Adrenal gland (tissue), 12 donors: ENCODE measurements around the gene MED25. TPM values are rescaled to one million over a fixed set of nuclear protein-coding genes. Genes with fewer than 3 reads are reported as not detected.

Experiments used
- DNase-seq, 7 donors: peaks; one replicate each; pipeline ENCODE4 v3.0.0-alpha.2; 2019 to 2020
- H3K27ac ChIP-seq, 5 donors: fragments of 200-600 bp; sonication (generic) in 4 of 5; 1 replicate in 3 of 5; 2 replicates in 2 of 5; pipeline versions ENCODE4 v1.5.1 to v1.8.0; 2016 to 2020; ENCODE audit warnings: mild to moderate bottlenecking in 1 of 5
- H3K27me3 ChIP-seq: fragments of 200-600 bp; 2 replicates; pipeline ENCODE4 v1.8.0; 2021
- H3K36me3 ChIP-seq, 2 donors: fragments of 200-600 bp; replicated peaks in 1 of 2; 1 replicate in 1 of 2; 2 replicates in 1 of 2; pipeline versions ENCODE4 v1.5.1 to v1.8.0; 2018 to 2022
- H3K4me1 ChIP-seq, 2 donors: fragments of 200-600 bp; replicated peaks in 1 of 2; 1 replicate in 1 of 2; 2 replicates in 1 of 2; pipeline versions ENCODE4 v1.5.1 to v1.8.0; 2018 to 2021
- H3K4me3 ChIP-seq, 4 donors: fragments of 200-600 bp; sonication (generic) in 3 of 4; one replicate each; pipeline ENCODE4 v1.5.1; 2016 to 2018
- H3K9me3 ChIP-seq, 3 donors: fragments of 200-600 bp; sonication (generic) in 1 of 3; replicated peaks in 1 of 3; 1 replicate in 2 of 3; 2 replicates in 1 of 3; pipeline versions ENCODE4 v1.5.1 to v1.8.0; 2016 to 2021
- POLR2A ChIP-seq, 2 donors: fragments of 450-650 bp; IDR thresholded peaks; one replicate each; pipeline ENCODE4 v1.6.1; 2017; ENCODE audit warnings: antibody characterized with exemption in 2 of 2, mild to moderate bottlenecking in 2 of 2, moderate library complexity in 1 of 2
- WGBS, 4 donors: extraction: QIAGEN DNeasy Blood & Tissue Kit in 2 of 4; methylation state at CpG; one replicate each; pipeline versions ENCODE4 v1.1.5 to v1.1.7; 2013 to 2017; 5-methylcytosine and 5-hydroxymethylcytosine counted together
- intact Hi-C, 2 donors: fragments of 100-400 bp; cut with DNase I; formaldehyde crosslinking; loops; one replicate each; pipeline versions ENCODE4 v1.14.1 to v1.15.0; 2022 to 2023
- polyA plus RNA-seq, 3 donors: library from polyadenylated mRNA; stranded (reverse); fragments of 200-250 nt in 2 of 3; fragments of 350-450 nt in 1 of 3; fragmentation: Illumina TruSeq in 1 of 3; extraction: RNeasy Lipid Tissue Mini Kit (QIAGEN cat#74804) in 1 of 3; gene quantifications; one replicate each; pipeline ENCODE4 v1.2.3, GENCODE V29; 2013 to 2014
- total RNA-seq, 9 donors: library from RNA; depleted of rRNA in 4 of 9; stranded (reverse); fragments of >200 nt in 4 of 9; fragments of 120-200 nt in 1 of 9; fragmentation: NEBNext Ultra II Directional in 1 of 9; extraction: Animal tissue kit (Norgen Biotek cat#: 25700) in 1 of 9; gene quantifications; one replicate each; pipeline versions ENCODE4 v1.1.0 to v1.2.4, GENCODE V29; 2013 to 2023
- TF ChIP-seq, protein P1 (sequence below), 6 experiments: fragments of 450-650 bp in 4 of 6; fragments of 200-600 bp in 2 of 6; sonication (generic) in 1 of 6; IDR thresholded peaks; 1 replicate in 5 of 6; 2 replicates in 1 of 6; pipeline versions ENCODE4 v1.5.1 to v1.8.0; 2016 to 2021; ENCODE audit warnings: antibody characterized with exemption in 6 of 6, mild to moderate bottlenecking in 2 of 6, moderate library complexity in 1 of 6
- donor health status: healthy with polysubstance abuse.
- donor health status: Bipolar disorder and iron deficiency.
- donor health status: DM: yes; HTN: yes; CAD: no.
- donor health status: DM: no; HTN: no; CAD: no.
- donor health status: DM: no; HTN: no; CAD: no.
- donor health status: DM: yes; HTN: yes; CAD: no.

Gene MED25
- total and polyA plus RNA-seq, 12 donors: 36.2 to 457 (median 107) TPM

DNA sequence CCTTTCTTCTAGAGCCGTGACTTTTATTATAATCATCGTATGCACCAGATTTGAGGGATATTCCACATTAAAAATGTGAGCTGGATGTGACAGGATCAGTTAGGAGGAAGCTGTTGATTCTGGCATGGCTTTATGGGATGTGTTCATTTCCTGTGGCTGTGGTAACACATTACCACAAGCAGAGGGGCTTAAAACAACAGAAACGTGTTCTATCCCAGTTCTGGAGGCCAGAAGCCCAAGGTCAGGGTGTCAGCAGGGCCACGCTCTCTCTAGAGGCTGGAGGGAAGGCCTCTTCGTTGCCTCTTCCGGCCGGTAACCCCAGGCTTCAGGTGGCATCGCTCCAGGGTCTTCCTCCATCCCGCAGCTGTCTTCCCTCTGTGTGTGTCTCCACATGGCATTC is 14.5 kb downstream of the MED25 start:
- 38 to 51% (median 40%) methylated on average over 9 of the region's 9 CpGs for WGBS, 4 donors
- TF ChIP-seq, protein P1, sequence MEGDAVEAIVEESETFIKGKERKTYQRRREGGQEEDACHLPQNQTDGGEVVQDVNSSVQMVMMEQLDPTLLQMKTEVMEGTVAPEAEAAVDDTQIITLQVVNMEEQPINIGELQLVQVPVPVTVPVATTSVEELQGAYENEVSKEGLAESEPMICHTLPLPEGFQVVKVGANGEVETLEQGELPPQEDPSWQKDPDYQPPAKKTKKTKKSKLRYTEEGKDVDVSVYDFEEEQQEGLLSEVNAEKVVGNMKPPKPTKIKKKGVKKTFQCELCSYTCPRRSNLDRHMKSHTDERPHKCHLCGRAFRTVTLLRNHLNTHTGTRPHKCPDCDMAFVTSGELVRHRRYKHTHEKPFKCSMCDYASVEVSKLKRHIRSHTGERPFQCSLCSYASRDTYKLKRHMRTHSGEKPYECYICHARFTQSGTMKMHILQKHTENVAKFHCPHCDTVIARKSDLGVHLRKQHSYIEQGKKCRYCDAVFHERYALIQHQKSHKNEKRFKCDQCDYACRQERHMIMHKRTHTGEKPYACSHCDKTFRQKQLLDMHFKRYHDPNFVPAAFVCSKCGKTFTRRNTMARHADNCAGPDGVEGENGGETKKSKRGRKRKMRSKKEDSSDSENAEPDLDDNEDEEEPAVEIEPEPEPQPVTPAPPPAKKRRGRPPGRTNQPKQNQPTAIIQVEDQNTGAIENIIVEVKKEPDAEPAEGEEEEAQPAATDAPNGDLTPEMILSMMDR (IDR thresholded peaks at IDR 0.05): no peak
- TF ChIP-seq POLR2A (IDR thresholded peaks at IDR 0.05): no peak
- Histone ChIP-seq H3K27me3 (no peaks in the 10 kb centered on the region), H3K4me1 (no peaks in the 10 kb centered on the region), H3K36me3 (peaks cover 0 to 95% of the 10 kb centered on the region in 2 donors), H3K4me3 (no peak overlapping the region), H3K27ac (peak overlapping the region in 2 of 5 donors; percentile 41 to 55), H3K9me3 (no peaks in the 10 kb centered on the region)
- intact Hi-C loops: no loop called here
- no peak for DNase-seq

DNA sequence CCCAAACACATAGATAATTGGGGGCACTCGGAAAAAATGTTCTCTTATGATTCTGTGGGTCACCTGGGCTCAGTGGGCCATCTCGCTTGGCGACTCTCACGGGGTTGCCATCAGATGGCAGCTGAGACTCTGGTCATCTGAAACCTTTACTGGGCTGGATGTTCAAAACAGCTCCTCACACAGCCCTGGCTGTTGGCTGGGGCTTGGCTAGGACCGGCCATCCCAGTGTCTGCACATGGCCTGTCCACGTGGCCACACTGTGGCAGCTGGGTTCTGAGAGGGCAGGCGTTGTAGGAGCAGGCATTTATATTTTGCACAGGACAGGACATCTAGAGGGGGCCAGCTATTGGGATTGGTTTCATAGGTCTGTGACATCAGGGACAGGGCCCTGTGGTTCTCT is 15.5 kb downstream of the MED25 start:
- no peaks in the 10 kb centered on the region for H3K27me3 ChIP-seq
- TF ChIP-seq POLR2A (IDR thresholded peaks at IDR 0.05): no peak
- TF ChIP-seq, protein P1 (IDR thresholded peaks at IDR 0.05): no peak
- no peak for DNase-seq
- H3K27ac ChIP-seq: no peak overlapping the region
- no peaks in the 10 kb centered on the region for H3K4me1 ChIP-seq
- WGBS, 4 donors: 85 to 100% (median 90%) methylated on average over 1 to 7 of the region's 7 CpGs
- peaks cover 0 to 99% of the 10 kb centered on the region in 2 donors for H3K36me3 ChIP-seq
- intact Hi-C loops: no loop called here
- no peaks in the 10 kb centered on the region for H3K9me3 ChIP-seq
- no peak overlapping the region for H3K4me3 ChIP-seq

DNA sequence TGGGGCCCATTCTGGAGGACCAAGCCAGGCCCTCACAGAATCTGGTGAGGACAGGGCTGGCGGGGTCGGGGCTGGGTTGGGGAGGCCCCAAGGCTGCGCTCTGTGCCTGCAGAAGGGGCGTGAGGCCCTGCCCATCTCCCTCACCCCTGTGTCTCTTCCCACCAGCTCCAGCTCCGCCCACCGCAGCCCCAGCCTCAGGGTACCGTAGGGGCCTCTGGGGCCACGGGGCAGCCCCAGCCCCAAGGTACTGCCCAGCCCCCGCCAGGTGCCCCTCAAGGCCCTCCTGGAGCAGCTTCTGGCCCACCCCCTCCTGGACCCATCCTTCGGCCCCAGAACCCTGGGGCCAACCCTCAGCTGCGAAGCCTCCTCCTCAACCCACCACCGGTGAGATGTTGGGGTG is 17.5 kb downstream of the MED25 start:
- Histone ChIP-seq H3K27me3 (no peaks in the 10 kb centered on the region), H3K27ac (peak overlapping the region in 1 of 5 donors; percentile 17), H3K4me1 (no peaks in the 10 kb centered on the region), H3K9me3 (no peaks in the 10 kb centered on the region), H3K4me3 (no peak overlapping the region), H3K36me3 (peaks cover 0 to 91% of the 10 kb centered on the region in 2 donors)
- DNase-seq: no peak
- intact Hi-C loops: no loop called here
- TF ChIP-seq POLR2A (IDR thresholded peaks at IDR 0.05): no peak
- WGBS, 4 donors: 93 to 97% (median 93%) methylated on average over 9 to 12 of the region's 12 CpGs; no CpG with 5 or more reads in 1 of the 4 donors

DNA sequence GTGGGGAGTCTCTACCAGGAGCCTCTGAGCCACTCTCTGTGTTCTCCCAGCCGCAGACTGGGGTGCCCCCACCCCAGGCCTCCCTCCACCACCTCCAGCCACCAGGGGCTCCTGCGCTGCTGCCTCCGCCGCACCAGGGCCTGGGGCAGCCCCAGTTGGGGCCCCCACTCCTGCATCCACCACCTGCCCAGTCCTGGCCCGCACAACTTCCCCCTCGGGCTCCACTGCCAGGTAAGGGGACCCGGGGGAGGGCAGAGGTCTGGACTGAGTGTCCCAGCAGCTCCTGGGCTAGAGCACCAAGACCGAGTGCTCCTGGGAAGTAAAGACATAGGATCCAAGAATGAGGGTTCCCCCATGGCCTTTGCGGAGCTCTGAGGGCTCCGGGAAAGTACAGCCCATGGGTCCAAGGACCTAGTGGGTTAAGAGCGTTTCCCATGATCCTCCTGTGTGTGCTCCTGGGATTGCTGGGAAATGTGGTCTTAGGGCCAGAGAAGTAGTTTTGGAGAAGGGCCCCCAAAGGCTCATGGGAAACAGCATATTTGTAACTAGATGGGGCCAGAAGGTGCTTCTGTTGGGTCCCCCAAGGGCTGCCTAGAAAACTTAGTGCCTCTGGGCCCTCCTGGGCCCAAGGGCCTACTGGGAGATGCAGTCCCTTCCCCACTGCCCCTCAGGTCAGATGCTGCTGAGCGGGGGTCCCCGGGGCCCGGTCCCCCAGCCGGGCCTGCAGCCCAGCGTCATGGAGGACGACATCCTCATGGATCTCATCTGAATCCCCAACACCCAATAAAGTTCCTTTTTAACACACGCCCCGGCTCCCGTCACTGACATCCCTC is 18.3 kb downstream of the MED25 start:
- H3K4me1 ChIP-seq: no peaks in the 10 kb centered on the region
- no peaks in the 10 kb centered on the region for H3K27me3 ChIP-seq
- H3K4me3 ChIP-seq: no peak overlapping the region
- 86 to 94% (median 92%) methylated on average over 1 to 20 of the region's 20 CpGs for WGBS, 4 donors
- peak overlapping the region in 1 of 5 donors; percentile 17 for H3K27ac ChIP-seq
- peaks cover 0 to 83% of the 10 kb centered on the region in 2 donors for H3K36me3 ChIP-seq
- intact Hi-C loops: no loop called here
- TF ChIP-seq POLR2A (IDR thresholded peaks at IDR 0.05): no peak
- DNase-seq: no peak
- H3K9me3 ChIP-seq: no peaks in the 10 kb centered on the region

DNA sequence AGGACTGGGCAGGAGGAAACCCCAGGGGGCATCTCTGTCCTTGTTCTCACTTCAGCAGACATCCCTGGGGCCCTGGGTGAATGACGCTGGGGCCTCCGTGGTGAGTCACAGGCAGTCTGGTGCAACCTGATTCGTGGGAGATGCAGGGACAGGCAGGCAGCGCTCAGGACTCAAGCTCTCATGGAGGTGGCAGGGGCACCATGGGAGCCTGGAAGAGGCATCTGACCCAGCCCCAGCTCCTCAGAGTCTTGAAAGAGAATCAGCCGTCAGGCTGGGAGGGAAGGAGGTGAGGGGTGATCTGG is 18.9 kb downstream of the MED25 start:
- no peaks in the 10 kb centered on the region for H3K9me3 ChIP-seq
- TF ChIP-seq, protein P1 (IDR thresholded peaks at IDR 0.05): no peak
- TF ChIP-seq POLR2A (IDR thresholded peaks at IDR 0.05): no peak
- H3K4me1 ChIP-seq: no peaks in the 10 kb centered on the region
- H3K27ac ChIP-seq: no peak overlapping the region
- intact Hi-C loops: no loop called here
- peaks cover 0 to 77% of the 10 kb centered on the region in 2 donors for H3K36me3 ChIP-seq
- H3K4me3 ChIP-seq: no peak overlapping the region
- DNase-seq: peak in 3 of 7 donors; percentile 33 to 49 (median 46)
- H3K27me3 ChIP-seq: no peaks in the 10 kb centered on the region
- WGBS, 4 donors: 62 to 79% (median 69%) methylated on average over 5 of the region's 5 CpGs
